Measurements from ENCODE around the gene TP63.

DNA sequence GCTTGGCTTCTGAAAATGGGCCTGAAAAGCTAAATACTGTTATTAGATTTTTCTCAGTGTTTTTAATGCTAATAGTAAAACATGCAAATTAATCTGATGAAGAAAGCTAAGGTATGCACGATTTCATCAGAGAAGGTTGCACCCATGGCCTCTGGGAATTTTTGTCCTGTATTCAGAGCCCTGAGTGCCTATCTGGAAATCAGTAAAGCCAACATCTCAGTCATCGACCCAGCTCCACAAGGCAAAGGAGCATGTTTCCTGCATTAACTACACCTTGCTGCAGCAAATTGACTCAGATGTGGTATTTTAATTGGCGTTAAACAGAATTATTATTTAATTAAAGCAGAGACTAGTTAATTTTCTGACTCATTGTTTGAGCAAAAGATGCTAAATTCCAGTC is 49.0 kb upstream of the TP63 start:
- TF ChIP-seq, protein P1, sequence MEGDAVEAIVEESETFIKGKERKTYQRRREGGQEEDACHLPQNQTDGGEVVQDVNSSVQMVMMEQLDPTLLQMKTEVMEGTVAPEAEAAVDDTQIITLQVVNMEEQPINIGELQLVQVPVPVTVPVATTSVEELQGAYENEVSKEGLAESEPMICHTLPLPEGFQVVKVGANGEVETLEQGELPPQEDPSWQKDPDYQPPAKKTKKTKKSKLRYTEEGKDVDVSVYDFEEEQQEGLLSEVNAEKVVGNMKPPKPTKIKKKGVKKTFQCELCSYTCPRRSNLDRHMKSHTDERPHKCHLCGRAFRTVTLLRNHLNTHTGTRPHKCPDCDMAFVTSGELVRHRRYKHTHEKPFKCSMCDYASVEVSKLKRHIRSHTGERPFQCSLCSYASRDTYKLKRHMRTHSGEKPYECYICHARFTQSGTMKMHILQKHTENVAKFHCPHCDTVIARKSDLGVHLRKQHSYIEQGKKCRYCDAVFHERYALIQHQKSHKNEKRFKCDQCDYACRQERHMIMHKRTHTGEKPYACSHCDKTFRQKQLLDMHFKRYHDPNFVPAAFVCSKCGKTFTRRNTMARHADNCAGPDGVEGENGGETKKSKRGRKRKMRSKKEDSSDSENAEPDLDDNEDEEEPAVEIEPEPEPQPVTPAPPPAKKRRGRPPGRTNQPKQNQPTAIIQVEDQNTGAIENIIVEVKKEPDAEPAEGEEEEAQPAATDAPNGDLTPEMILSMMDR (IDR thresholded peaks at IDR 0.05) = no peak
- TF ChIP-seq POLR2AphosphoS5 (IDR thresholded peaks at IDR 0.05; ENCODE audit: insufficient read depth in 1 of 2, low read depth in 1 of 2) = no peak
